Heart left ventricle (tissue), 13 donors: Measurements from ENCODE around the gene MLIP.

ENCODE experiments used
- CTCF ChIP-seq, 12 donors: fragments of 200-600 bp; sonication (generic) in 4 of 12; IDR thresholded peaks; one replicate each; pipeline versions ENCODE4 v1.5.0 to v1.8.0; 2018 to 2022; ENCODE audit warnings: antibody characterized with exemption in 12 of 12, mild to moderate bottlenecking in 5 of 12
- POLR2A ChIP-seq, 2 donors: fragments of 450-650 bp; IDR thresholded peaks; one replicate each; pipeline ENCODE4 v1.6.1; 2017; ENCODE audit warnings: antibody characterized with exemption in 2 of 2, mild to moderate bottlenecking in 2 of 2, moderate library complexity in 2 of 2
- donor health status: ischemic (EF 13 %, LVEDD 7.1; RV severe dilation, severe dysfunction).
- donor health status: DM: no; HTN: yes; CAD: no.
- donor health status: DM: no; HTN: no; CAD: no.
- donor health status: ischemic (EF 25% LVEDD 6.9; RV normal size, moderate dysfunction).
- donor health status: ischemic (EF 25% LVEDD 5.7; RV mildly dilated, moderate dysfunction).
- donor health status: ischemic (EF 35%, LVEDD 5.7; RV mildly dilated, moderate dysfunction).
- donor health status: nonischemic (EF 11% LVEDD 7.7; RV severe dilation, severe dysfunction).
- donor health status: DM: yes; HTN: yes; CAD: no.
- donor health status: PGD.
- donor health status: ischemic (EF 29% LVEDD 5.4; RV normal size, mild dysfunction).
- donor health status: nonischemic (EF 23%, LVEDD 6.1; RV moderate dilation, normal function).

DNA sequence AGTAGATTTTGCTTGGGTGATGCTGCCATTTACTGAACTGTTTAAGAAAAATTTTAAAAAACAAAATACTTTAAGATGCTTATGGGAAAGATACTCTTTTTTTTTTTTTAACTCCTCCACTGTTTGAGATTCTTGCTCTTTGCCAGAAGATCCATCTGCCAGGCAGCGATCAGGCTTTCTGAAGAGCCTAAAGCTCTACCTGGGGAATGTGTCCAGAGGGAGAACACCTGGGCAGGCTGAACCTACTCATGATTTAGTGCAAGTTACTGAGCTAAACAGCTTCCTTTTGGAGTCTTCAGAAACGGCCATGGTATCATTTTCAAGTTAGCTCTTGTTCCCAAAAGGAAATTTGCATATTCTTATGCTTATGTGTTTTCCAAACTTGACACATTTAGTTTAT is 23.5 kb upstream of the MLIP start:
- TF ChIP-seq CTCF (IDR thresholded peaks at IDR 0.05) (no peak), POLR2A (IDR thresholded peaks at IDR 0.05) (no peak)
